Hematopoietic multipotent progenitor cell treated with erythropoietin and hydrocortisone succinate and interleukin-3 and kit ligand, for 6 days (in vitro differentiated cells): Measurements from ENCODE around the gene GABBR1.

Source experiments
- DNase-seq: peaks from one replicate; pipeline ENCODE4 v3.0.0-alpha.2; 2015

The GABBR1 gene

DNA sequence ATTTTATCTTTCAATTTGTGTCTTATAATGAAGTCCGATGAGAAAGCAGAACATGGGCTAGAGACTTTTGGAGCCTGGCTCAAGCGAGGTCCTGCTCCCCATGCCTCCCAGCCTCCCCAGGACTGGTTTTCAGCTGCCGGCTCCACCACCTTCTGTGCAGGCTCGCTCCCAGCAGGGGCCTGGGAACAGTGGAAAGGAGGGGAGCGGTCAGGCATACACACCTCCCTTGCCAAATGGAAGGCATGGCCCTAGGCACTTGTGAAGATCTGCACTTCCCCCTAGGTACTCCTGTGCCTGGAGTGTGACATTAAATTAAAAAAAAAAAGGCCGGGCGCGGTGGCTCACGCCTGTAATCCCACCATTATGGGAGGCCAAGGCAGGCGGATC is 19.2 kb upstream of the GABBR1 start:
- no peak for DNase-seq

DNA sequence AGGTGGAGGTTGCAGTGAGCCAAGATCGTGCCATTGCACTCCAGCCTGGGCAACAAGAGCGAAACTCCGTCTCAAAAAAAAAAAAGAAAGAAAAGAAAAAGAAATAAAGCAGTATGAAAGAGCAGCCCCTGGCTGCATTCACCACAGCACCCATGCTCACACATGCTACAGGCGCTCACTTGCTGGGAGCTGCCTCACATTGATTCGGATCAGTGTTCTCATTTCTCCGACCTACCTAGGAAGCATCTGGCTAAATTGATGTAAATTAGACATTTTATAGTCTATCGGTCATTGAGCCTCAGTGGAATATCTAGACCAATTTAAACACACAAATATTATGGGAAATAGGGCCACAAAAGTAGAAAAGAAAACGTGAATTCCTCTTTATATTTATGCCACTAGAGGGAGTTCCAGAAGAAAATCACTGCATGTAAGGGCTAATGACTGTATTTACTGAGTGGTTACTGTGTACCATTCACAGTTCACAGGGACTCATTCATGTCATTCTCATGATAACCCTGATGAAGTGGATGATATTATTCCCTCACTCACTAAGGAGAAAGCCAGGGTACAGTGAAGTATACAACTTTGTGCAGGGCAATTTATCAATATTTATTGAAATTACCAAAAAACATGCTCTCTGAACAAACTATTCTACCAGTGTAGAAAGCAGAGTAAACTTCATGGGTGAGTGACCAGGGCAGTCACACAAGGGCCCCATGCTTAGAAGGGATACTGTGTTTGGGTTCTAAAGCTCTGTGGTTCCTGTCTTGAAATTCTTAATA is 18.6 kb upstream of the GABBR1 start:
- peak; percentile 71 for DNase-seq

DNA sequence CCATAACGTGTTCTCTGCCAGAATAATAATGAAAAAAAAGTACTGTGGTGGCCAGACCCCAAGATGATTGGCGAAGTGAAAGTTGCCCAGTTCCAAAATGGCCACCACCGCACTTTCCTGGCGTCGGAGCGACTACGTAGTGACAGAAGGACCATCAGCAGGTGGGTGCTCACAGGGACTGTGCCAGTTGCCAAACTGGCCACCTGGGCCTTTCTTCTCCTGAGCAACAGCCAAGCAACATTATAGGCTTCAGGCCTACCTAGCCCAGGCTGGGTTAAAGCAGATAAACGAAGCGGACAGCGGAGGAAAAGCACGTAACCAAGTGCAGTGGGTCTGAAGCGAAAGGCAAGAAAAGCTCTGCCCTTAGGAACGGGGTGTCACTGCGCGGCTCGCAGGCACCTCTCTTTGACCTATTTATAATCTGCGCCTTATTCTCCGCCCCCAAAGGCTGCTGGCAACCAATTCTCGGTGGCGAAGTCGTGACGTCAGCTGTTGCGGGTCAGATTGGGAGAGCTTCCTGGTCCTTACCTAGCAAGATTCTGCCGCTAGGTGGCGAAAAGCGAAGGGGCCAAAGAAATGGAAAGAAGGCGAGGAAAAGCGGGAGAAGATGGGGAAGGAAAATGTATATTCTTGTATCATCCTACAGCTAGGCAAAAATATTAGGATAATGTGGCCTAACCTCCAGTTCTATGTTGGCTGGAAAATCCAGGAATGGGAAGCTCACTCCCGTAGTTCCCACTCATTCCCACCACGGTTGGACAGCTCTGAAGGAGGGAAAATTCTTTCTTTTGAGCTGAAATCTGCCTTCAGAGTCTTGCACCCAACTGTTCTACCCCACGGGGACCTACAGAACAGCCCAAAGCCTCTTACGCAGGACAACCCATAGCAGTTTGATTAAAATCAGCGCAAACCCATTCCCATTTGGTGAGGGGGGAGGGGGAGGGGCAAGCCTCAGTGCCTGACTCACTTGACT is 17.0 kb upstream of the GABBR1 start:
- DNase-seq = peak; percentile 99

DNA sequence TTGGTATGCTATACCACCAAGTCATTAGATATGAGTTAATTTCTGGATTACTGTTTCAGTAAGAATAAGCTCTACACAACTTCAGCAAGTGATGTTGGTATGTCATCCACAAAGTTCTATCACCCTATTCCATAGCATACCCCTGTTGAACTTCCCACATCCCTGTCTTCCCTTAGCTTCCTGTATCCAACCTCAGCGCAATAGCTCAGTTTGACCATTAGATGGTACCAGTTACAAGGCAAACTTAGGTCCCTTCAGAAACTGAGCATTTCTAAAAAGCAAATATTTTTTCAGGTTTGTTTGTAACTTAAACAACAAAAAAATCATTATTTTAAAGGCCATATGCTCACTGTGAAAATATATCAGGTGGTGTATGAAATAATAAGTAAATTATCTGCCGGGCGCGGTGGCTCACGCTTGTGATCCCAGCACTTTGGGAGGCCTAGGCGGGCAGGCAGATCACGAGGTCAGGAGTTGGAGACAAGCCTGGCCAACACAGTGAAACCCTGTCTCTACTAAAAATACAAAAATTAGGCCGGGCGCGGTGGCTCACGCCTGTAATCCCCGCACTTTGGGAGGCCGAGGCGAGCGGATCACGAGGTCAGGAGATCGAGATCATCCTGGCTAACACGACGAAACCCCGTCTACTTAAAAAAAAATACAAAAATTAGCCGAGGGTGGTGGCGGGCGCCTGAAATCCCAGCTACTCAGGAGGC is 15.1 kb upstream of the GABBR1 start:
- peak; percentile 69 for DNase-seq

DNA sequence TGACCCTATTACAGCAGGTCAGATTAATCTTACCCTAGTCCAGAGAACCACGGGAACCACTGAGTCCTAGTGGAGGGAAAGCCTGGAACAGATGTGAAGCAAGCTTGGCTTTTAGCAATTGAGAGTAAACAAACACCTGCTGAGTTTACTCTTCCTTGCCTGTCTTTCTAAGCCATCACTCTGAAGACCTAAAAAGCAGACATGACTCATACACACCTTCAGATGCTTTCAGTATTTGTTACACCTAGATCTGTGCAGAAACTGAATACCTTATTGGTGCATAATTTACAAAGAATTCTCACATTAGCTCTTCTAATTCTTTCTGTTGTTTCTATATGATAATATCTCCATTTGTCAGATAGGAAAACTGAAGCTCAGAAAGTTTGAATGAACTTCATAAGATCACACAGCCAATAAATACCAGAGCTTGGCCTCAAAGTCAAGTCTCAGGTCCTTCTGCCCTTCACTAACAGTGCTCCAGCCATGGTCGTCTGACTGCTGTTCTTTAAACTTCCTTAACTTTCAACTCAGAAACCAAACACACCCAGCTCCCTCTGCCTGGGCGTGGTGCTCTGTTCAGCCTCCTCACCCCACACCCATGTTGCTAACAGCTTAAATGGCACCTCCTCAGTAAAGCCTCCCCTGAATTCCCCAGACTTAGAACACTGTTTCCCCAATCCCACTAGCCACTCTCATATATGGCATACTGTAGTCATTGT is 8.6 kb upstream of the GABBR1 start:
- peak; percentile 74 for DNase-seq

DNA sequence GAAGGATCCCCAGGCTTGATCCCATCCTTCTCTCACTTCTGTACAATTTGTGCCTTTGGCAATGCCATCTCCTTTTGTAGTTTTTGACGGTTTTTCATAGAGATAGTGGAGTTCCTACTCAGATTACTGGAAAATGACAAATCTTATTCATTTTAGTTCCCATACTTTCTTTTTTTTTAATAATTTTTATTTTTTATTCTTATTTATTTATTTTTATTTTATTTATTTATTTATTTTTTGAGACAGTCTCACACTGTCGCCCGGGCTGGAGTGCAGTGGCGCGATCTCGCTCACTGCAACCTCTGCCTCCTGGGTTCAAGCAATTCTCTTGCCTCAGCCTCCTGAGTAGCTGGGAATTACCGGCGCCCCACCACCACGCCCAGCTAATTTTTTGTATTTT is 4.3 kb upstream of the GABBR1 start:
- no peak for DNase-seq

DNA sequence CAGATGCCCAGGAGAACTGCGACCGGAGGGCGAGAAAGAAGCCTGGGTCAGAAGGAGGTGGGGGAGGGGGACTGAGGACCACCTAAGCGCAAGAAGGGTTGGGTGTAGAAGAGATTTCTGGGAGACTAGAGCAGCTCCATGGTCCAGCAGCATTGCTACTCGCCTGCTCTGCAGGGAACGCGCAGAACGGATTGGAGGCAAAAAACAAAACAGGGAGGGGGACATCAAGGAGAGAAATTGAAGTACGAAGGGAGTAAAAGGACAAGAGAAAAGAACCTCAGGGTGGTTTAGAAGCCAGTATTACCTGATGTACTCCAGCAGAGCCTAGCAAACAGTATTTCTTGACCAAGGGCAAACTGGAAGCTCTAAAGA is 537 bp upstream of the GABBR1 start:
- no peak for DNase-seq

DNA sequence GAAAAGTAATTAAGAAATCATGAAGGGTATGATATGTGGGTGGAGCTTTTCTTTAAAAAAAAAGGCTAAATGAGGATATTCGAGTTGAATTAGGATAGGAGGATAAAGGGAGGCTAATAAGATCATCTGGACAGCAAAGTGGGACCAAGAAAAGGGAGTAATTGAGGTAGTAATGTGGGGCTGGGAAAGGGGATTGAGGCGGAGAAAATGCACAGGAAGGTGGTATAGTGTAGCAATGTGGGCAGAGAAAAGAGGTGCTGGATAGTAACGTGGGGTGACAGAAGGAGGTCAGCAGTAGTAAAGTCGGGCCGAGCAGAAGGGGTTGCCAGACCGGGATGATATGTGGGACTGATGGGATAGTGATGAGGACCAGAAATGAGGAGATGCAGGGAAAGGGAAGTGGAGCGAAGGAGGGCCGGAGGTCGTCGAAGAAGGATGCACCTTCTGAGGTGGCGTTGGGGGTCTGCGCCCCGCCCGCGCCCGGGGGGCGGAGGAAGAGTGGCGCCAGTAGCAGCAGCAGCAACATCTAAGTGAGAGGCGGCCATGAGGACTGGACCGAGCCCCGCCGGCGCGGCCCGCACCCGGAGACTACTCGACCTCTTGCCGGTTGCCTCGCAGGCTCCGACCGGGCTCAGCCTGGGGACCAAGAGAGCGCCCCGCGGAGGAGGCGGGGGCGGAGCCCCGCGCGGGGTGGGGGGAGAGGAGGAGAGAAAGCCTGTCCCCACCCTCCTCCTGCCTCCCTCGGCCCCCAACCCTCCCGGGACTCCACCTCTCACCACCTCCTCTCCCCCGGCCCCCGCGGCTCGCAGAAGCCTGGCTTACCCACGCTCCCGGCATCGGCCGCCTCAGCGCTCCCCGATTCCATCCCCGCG is 887 bp downstream of the GABBR1 start:
- no peak for DNase-seq

DNA sequence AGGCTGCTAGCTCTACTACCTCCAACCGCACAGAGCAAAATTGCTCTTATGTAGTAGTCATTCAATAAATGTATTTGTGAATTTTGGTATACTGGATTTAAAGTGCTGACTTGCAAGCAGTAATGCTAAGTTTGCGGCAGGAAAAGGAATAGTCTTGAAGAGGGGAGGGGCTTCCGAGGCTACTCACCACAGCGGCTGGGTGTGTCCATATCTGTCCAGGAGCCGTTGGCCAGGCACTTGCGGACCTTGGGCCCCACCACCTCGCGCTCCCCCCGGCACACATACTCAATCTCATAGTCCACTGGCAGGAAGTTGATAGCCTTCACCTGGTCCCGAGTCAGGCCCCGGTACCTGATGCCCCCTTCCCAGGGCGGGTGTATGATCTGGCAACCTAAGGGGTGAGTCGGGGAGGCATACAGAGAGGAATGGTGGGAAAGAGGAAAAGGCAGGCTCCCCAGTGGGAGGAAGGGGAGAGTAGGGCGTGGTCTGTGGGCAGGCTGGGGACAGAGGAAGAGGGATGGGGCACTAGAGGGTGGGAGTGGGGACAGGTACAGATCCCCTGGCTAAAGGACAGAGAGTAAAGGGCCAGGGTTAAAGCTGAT is 1.7 kb downstream of the GABBR1 start:
- DNase-seq = no peak

DNA sequence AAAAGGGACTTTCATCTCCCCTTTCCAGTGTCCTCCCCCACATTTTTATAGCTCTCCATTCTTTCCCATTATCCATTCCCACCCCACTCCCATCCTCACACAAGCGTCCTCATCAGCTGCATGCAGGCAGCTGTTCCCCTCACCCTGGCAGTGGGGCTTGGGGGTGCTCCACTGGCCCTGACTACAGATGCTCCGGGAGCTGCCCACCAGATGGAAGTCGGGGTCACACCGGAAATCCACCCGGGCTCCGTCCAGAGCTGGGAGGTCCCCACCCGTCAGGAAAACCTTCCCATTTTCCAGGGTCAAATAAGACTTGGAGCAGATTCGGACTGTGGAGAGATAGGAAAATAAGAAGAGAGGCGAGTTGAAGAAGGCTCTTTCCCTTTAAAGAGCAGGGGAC is 2.7 kb downstream of the GABBR1 start:
- DNase-seq = no peak

DNA sequence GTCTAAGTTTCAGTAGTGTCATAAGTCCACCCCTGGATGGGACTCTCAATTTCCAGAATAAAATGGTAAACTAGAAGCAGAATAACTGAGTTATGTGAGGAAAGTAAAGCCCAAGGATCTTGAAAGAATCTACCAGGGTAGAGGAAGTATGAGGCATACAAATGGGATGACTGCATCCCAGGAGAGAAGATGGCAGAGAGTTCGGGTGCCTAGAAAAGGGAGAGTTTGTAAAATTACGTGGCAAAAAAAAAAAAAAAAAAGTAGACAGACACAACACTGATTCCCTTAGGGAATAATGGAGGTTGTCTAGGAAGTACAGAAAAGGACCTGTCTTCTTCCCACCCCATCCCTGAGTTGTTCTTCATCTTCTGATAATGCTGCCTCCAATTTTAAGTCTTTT is 3.4 kb downstream of the GABBR1 start:
- DNase-seq = no peak

DNA sequence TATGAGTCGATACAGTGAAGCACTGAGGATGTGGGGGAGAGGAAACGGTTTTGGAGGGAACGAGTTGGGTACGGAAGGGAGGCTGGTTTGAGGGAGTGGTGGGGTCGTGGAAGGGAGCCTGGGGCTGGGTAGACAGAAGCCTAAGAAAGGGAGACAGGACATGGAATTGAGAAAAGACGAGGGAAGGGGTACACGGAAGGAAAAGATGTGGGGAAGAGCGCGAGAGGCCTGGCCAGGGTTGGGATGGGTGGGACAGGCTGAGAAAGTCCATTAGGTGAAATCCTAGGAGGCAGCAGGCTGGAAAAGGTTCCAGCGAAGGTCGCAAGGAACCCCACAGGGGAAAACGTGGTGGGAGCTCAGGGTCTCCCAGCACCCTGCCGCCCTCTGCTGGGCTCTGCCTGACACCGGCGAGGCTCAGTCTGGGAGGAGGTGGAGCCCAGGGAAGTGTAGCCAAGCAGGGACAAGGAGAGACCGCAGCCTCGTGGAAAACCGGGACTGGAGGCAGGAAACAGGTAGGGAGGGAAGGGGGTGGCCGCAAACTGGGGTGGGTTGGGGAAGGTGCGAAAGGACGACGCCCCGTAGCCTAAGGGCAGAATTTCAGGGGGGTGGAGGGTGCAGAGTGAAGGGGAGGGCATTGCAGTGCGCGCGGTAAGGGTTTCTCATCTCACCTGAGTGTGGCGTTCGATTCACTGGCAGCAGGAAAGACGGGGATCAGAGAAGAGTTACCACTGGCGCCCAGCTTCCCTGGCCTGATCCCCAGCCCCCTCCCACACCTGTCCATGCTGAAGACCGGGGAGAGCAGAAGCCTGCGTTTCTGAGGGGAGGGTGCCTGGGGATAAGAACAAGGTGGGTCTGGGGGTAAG is 4.3 kb downstream of the GABBR1 start:
- peak; percentile 75 for DNase-seq

DNA sequence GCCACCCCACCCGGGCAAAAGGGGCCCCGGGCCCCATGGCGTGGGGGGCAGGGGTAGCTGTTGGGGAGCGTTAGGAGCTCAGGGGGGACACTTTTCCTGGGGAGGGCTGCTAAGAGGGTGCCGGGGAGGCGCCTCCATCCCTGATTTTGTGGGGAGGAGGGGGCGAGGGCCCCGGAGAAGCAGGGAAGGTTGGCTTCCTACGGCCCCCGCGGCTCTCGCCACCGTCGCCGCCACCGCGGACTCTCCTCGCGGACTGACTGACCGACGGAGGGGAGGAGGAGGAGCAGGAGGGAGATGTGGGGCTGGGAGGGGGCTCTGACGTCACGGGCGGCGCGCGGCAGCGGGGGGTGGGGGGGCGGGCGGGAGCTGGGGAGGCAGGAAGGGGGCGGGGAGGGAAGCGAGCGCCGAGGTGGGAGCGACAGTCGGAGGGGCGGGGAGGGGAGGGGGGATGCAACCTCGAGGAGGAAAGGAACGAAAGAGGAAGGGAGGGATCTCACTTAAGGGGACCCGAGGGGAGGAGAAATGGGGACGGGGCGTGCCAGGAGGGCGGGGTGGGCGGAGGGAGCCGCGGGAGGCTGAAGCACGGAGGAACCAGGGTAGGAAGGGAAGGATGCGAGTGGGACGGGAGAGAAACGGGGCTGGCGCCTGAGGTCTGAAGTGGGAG is 5.1 kb downstream of the GABBR1 start:
- peak; percentile 20 for DNase-seq

DNA sequence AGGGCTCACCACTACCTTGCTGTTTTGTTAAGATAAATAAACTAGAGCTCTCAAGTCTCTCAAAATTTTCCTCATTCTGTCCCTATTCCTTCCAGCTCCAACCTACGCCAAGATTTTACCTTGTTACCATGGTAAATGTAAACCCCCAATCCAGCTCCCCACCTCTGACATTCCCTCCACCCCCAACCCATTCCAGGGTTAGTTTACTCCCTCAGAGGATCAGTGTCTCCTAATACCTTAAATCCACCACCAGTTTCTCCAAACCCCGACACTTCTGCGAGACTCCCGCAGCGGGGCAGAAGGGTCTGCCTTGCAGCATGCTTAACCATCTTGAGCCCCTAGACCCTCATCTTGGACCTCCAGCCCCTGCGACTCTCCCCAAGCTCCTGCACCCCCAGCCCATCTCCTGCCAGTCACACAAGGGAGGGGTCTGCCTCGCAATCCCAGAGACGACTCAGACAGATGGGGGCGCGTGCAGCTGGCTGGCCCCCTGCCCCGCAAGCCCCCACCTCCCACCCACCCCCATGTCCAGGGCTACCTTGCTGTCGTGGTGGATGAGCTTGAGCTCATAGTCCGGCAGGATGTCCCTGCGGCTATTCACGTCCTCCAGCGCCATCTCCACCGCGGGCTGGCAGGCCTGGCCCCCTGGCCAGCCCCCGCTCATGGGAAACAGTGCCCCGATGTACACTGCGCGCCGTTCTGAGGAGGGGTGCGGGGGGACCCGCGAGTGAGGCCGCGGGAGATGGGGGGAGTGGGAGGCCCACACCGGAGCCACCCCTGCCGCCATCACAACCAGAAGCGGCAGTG is 5.8 kb downstream of the GABBR1 start:
- no peak for DNase-seq

DNA sequence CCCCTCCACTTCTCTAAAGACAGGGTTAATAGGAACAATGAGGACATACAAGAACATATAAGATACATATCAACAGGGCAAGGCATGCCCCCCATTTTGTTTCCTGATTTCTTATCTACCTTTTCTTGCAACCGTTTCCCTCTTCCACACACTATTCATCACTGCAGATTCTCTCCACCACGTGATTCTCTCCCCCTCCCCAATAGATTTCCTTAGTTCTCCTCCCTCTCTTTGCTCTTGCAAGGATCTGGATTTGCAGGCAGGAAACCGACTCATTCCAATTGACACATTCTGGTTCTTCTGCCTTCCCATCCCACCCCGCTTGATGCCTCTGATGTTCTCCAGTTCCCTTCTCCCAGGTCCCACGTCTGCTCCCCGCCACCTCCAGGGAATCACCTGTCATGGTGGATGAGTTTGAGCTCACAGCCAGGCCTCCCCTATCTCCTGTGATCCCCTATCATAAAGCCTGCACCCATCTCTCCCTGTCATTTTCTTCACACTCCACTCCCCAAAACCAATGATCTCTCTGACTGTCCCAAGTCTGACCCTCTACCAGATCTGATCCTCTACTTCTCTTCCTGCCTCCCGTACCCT is 7.5 kb downstream of the GABBR1 start:
- no peak for DNase-seq

DNA sequence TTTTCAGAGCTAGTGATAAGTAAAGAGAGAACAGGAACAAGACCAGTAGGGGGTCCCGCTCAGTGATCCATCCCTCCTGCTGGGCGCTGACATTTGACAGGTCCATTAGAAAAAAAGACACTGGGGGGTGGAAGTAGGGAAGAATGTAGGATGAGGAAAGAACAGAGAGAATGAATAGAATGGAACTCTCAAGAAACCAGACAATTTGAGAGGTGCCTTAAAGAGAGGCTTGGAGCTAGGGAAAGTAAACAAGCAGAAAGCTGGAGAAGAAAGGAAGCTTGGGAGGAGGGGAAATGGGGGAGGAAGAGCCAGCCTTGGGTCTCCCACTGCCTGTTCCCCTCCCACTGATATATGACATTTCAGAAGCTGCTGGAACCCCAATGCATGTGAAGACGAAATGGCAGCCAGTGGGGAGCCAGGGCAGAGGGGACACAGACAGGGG is 8.4 kb downstream of the GABBR1 start:
- DNase-seq = no peak

DNA sequence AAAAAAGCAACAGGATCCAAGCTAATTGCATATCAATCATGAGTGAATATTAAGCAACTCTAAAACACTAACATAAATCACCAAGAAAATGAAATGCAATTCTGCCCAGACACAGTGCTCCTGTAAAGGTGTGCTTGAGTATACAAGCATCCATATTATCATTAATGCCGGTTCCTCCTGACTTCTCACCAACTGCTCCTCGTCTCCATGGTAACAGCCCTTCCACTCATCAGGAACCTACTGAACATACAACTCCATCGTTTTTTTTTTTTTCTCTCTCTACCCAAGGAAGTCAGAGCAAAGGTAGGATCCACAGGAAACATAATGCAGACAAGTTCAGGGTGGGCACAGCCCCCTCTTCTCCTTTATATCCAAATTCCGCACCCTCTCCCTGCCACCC is 12.4 kb downstream of the GABBR1 start:
- no peak for DNase-seq

DNA sequence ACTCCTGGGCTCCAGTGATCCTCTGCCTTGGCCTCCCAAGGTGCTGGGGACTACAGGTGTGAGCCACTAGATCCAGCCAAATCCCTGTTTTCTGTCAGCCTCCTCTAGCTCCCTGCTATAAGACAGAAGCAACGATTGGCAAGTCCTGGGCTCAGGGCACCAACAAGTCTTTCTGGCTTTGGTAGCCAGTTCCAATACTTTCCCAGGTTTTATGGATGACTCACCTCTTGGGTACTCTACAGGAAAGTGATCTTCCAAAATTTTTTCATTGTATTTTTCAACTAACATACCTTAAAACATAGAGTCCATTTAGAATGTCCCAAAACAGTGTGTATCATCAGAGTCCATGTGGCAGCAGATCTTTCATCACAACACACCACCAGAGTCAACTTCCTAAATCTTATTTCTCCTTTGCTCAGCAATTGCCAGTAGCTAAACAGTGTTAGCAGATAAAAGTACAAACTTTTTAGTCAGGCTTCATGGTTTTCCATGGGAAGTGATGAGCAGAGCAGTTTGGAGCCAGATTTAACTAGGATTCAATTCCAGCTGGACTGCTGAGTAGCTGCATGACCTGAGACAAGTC is 13.3 kb downstream of the GABBR1 start:
- peak; percentile 19 for DNase-seq
